HG02840 (cell line): ENCODE data around the gene TMEM198.
A peak's percentile ranks its signal among the peaks of the same experiment; 100 is the strongest.

Source experiments
- ATAC-seq: cut with Tn5 transposase; IDR thresholded peaks from one replicate; pipeline ENCODE4 v1.9.1; 2021; ENCODE audit warnings: mild to moderate bottlenecking, moderate library complexity, moderate number of reproducible peaks; ENCODE audit not compliant: unreplicated experiment, low FRiP score

Gene TMEM198

DNA sequence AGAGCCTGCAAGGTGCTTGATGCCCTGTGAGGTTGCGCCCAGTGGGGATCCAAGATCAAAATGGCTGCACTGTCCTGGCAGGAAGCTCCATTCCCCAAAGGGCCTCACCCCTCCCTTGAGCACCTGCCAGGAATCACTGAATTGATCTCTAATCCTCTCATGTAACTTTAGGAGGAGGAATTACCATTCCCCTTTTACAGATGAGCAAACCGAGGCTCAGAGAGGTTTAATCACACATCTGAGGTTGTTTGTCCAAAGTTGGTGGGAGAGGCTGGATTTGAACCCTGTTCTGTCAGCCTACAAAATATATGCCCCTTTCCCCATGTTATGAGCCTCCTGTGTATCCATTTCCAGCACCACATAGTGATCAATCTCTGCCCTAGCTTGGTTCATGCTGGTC lies 19.0 kb upstream of the TMEM198 start:
- no peak for ATAC-seq

DNA sequence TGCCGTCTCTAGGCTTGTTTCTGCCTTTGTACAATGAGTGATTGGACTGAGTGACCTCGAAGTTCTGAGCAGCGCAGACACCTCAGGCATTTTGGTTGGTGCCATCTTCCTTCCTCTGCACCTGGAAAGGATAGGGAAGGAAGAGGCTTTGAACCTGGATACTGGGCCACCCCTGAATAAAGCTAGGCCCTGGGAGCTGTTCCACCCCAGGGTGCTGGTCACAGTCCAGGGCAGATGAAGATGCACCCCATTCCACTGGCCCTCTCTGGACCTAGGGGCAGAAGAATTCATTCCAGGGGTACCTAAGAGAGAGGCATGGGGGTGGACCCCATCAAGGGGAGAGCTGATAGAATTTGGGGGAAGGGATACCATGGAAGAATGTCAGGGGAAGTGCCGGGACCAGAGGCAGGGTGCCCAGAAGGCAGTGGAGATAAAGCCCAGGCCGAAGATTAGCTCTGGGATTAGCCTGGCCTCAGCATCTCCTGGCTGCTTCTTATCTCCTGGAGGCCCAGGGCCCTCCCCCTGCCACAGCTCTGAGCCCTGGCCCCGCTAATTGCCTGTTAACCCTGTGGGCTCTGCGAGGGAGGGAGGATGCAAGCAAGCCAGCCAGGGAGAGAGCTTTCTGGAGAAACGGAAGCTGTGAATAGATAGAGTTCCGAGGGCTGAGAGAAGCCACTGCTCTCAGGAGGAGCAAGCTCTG lies 18.1 kb upstream of the TMEM198 start:
- ATAC-seq, result no peak

DNA sequence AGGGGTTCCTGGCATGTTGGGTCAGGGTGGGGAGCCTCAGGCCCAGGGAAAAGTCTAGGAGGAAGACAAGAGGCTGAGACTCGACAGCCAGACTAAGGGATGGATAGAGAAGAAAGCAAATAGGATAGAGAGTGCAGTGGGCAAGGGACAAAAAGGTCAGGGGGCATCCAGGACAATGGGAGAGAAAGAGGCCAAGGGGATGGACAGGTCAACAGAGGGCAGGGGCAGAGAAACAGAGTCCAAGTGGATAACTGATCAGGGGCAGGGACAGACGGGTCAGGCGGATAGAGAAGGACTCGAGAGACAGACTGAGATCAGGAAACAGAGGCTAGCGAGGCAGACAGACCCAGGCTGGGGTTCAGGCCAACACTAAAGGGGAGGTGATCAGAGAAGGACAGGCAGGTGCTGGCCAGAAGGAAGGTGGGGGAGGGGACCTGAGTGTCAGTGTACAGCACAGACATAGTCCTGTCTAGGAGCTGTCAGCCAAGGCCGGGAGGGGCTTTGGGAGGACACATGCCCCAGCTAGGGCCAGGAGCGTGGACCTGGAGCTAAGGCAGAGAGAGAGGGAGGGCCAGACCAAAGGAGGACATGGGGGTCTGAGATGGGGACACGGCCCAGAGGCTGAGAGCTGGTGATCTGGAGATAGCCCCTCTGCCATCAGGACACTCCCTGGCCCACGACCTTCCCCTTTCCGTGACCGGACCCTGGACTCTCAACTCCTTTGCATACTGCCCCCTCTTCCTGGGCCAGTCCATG lies 17.3 kb upstream of the TMEM198 start:
- ATAC-seq, result no peak

DNA sequence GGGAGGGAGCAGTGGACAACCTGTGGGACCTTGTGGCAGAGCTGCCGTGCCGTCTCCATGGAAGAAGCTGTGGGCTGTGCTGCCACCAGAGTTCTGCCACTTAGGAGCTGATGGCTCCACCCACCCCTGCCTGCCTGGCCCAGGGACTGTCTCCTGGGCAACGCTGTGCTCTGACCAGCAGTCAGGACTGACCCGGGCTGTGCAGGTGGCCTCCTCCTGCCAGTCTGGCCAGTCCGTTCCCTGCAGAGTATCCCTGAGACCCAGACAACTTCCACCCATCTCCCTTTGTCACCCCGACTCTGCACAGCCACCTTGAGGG lies 16.8 kb upstream of the TMEM198 start:
- no peak for ATAC-seq

DNA sequence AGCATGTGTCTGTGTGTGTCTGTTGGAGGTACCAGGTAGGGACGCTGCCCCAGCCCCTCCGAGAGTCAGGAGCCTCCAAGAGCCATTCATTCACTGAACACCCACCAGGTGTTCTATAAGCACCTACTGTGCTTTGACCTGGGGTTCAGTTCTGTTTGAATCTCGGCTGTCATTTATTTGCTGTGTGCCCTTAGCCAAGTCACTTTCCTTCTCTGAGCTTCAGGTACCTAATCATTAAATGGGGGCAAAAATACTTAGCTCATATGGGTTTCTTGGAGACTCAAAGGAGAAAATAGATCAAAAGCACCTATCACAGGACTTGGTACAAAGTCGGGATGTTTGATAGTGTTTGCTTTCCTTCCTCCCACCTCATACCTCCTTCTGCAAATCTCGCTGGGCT lies 16.4 kb upstream of the TMEM198 start:
- ATAC-seq, result no peak

DNA sequence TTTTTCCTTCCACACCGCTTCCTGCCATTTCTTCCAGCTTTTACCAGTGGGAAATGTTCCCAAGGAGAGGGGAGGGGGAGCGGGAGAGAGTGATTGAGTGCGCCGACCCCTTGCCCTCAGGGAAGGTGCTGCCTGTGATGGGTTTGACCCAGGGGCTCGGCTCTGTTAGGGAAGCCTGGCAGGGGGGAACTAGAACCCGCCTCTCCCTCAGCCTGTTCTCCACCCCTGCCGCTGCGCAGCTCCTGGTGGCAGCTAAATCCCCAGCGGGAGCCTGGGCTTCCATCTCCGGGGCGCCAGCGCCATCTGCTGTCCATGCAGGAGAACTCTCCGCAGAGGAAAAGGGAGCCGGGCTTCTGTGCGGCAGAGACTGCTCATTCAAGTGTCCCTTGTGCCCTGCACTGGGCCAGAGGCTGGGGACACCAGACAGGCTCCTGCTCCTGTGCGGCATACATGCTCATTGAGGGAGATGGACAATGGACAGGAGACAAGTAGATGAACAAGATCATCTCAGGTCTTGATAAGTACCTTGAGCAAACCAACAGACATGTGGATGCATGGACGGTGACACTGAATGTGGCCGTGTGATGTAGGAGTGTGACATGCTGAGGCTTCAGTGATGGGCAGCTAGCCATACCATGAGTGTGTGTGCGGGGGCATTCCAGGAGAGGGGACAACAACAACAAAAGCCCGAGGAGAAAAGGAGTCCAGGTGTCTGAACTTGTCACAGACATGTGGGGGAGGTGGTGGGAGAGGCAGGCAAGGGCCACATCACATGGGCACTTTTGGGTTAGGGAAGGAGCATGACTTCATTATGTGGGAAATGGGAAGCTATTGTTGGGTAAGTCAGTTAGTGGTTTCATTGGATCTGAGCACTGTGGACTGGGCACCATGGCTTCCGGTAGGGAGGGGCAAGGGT lies 13.5 kb upstream of the TMEM198 start:
- peak; percentile 73 for ATAC-seq

DNA sequence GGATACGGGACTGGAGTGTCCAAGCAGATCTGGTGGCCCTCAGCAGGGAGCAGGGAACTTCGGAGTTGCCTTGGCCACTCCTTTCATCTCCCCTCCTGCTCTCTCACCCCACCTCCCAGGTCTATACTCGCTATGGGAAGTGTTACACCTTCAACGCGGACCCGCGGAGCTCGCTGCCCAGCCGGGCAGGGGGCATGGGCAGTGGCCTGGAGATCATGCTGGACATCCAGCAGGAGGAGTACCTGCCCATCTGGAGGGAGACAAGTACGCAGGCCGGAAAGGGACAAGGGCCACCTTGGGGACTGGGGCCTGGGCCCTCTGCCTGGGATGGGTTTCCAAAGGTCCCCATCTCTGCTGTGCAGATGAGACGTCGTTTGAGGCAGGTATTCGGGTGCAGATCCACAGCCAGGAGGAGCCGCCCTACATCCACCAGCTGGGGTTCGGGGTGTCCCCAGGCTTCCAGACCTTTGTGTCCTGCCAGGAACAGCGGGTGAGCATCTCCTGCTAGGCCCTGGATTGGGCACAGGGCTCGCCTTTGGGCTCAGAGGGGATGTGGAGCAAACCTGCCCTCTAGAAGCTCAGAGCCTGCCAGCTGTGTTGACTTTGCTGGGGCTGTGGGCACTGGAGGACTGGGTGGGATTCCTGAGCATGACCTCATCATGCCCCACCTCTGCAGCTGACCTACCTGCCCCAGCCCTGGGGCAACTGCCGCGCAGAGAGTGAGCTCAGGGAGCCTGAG lies 12.0 kb upstream of the TMEM198 start:
- ATAC-seq, result no peak

DNA sequence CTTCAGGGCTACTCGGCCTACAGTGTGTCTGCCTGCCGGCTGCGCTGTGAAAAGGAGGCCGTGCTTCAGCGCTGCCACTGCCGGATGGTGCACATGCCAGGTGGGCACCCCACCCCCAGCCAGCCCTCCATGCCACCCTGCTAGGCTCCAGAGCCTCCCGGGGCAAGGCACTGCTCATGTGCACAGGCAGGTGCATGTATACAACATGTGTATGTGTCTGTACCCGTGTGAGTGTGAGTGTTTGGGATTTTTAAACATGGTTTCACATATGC lies 11.5 kb upstream of the TMEM198 start:
- no peak for ATAC-seq

DNA sequence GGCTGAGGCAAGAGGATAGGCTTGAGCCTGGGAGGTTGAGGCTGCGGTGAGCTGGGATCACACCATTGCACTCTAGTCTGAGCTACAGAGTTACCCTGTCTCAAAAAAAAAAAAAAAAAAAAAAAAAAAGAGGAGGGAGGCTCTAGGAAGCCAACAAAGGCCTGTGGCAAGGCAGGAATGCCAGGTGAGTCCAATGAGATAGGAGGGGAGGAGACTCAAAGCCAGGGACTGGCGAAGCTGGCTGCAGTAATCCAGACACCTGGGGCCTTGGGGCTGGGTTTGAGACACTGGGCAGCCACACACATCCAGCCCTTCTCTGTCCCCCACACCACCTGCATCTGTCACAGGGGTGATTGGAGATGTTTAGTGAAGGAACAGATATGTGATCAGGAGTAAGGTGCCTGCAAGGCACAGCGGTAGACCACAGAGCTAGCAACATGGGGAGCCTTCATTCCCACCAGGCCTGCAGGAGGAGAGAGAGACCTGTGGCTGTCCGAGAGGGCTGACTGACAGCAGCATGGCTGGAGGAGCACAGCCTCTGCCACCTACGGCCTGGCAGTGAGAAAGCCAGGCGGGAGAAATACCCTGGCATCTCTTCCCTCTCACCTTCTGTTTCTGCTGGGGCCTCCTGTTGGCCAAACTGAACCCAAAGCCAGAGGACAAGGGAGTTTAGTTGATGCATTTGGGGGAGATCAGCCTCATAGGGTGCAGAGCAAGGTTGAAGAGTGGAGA lies 9.7 kb upstream of the TMEM198 start:
- no peak for ATAC-seq

DNA sequence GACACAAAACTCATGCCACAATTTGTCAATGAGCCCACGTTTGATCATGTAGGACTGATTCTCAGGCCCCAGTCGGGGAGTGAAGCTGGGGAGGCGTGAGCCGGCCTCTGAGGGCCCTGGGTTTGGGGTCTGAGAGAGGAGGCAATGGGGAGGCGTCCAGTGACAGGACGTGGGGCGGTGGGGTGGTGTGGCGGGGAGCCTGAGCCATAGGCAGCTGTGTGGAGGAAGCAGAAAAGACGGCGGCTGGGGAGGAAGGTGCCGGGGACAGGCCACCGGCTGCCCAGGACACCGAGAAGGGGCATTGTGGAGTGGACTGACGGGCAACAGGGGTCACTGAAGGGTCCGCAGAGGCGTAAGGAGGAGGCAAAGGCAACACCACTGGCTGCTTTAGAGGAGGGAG lies 7.4 kb upstream of the TMEM198 start:
- ATAC-seq, result no peak

DNA sequence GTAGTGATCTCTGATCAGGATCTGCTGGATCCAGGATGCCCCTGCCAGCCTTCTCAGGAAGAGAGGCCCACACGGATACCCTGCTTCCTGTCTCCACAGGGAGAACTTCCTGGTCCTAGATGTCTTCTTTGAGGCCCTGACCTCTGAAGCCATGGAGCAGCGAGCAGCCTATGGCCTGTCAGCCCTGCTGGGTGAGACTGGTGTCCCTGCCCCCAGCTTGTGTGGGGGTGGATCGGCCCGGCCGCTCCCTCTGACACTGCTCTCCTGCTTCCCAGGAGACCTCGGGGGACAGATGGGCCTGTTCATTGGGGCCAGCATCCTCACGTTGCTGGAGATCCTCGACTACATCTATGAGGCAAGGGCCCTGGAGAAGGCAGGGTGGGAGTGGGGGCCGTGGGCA lies 6.9 kb upstream of the TMEM198 start:
- ATAC-seq, result no peak

DNA sequence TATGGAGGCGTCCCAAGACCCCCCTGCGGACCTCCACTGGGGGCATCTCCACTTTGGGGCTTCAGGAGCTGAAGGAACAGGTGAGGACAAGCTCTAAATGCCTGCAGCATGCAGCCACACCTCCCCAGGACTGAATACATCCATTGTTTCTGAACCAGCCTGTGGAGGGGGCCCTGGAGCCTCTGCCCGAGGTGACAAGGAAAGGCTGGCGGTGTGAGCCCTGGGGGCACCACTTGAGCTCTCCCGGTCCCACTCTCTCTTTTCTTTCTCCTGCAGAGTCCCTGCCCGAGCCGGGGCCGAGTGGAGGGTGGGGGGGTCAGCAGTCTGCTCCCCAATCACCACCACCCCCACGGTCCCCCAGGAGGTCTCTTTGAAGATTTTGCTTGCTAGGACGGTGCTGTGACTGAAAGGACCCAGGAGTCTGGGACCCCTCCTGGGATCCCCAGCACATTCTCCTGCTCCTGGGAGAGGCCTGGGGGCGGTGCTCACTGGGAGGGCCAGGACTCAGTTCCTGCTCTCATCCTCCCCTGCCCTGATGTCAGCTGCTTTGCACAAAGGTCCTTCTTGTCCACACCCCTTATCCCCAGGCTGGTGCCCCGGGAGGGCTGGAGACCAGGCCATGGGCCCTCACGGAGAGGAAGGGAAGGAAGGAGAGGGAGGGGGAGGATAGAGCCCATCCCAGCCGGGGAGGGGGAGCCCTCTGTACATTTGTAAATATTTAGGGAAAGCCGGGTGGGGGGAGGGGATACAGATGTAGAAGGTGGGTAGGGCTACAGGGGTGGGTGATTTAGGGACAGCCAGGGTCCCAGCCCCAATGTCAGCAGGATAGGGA lies 6.0 kb upstream of the TMEM198 start:
- no peak for ATAC-seq

DNA sequence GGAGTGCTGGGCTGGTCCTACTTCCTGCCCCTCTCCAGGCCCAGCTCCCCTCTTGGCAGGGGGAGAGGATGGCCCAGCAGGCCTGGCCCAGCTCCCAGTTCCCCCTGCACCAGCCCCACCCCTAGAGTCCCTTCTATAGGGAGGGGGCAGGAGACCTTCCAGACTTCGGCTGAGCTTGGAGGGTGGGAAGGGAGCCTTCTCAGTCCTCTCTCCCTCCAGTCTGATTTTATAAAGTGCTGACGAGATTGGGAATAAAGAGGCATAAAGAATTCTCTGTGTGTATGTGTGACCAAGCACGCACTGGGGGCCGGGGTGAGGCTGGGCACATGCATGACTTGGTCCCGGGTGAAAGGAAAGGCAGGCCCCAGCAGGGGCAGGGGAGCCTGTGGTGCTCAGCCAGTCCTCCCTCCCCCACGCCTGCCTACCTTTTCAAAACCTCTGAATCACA lies 5.3 kb upstream of the TMEM198 start:
- ATAC-seq, result no peak

DNA sequence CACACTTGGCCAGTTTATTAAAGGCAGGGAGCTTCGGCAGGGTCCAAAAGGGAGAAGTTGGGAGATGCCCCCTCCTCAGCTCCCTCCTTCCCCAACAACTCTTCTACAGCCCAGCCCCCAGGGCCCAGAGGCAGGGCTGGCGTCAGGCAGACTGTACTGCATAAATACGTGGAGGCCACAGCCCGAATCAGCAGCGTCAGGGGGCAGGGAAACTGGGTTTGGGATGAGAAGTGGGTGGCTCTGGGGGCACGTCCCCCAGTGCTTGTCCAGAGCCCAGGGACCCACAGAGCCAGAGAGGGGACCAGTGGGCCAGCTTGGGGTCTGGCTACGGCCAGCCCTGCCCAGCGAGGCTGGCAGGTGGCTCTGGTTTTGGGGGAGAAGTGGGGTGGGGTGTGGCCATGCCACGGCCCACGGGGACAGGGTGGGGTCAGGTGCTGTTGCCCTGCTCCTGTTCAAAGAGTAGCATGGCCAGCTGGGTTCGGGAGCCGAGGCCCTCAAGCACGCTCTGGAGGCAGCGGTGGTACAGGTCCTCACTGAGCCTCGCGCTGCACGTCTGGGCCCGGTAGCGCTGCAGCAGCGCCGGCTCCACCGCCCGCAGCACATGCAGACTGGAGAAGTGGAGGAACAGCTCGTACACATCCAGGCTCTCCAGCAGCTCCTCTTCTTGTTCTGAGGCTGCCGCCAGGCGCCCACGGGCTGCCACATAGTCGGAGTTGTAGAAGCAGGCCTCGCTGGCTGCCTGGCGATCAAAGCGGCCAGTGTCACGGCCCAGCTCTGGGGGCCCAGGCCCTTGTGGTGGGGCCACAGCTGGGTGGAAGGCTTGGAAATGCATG lies 4.7 kb upstream of the TMEM198 start:
- no peak for ATAC-seq

DNA sequence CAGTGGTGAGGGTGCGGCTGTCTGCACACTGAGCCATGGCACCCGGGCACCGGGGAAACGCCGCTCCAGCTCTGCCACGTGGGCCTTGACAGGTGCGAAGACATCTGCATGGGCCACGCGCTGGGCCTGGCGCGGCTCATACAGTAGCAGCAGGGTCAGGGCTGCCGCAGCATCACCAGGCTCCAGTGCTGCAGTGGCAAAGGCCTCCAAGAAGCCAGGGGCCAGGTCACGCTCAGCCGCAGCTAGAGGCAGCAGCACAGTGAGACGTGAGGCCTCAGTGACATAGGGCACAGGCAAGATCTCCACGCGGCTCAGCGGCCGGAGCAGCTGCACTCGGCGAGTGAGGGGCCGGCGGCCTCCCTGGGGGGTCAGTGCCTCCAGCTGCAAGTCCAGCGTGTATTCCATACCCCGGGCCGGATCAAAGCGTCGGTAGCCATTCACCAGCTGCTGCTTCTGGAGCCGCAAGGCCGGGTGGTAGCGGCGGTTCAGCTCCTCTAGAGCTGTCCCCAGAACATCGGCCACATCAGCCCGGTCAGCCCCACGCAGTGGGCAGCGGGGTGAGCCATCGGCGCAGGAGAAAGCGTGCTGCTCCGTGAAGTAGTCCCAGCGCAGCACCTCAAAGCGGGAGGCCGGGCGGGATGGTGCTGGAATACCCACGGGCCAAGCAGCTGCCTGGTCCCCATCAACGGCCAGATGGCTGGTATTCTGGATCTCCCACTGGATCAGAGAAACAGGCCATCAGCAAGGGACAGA lies 3.7 kb upstream of the TMEM198 start:
- no peak for ATAC-seq

DNA sequence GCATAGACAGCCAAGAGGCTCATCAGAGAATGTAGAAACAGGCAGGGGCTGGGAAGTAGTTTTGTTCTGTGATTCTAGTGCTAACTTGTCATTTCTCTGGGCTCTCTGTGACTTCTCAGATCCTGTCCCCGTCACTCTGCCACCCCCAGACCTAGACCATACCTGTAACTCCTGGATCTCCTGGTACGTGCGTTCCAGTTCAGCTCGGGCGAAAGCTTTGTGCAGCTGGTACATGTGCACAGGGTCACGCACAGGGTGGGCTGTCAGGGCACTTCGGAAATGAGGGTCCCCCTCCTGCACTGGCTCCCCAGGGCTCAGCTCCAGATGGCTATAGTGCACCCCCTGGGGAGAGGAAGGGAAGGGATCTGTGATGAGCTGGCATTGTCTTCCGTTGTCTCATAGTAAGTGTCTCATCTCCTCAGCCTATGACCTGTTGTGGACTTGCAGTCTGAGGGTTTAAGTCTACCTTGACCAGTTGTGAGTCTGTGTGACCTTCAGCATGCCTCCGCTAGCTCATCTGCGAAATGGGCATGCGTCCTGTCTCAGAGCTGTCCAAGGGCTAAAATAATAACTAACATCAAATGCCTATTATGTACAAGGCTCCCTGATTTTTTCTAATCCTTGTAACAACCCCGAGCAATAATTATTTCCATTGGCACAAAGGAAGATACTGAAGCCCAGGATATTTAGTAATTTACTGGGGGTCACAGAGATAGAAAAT lies 2.9 kb upstream of the TMEM198 start:
- no peak for ATAC-seq

DNA sequence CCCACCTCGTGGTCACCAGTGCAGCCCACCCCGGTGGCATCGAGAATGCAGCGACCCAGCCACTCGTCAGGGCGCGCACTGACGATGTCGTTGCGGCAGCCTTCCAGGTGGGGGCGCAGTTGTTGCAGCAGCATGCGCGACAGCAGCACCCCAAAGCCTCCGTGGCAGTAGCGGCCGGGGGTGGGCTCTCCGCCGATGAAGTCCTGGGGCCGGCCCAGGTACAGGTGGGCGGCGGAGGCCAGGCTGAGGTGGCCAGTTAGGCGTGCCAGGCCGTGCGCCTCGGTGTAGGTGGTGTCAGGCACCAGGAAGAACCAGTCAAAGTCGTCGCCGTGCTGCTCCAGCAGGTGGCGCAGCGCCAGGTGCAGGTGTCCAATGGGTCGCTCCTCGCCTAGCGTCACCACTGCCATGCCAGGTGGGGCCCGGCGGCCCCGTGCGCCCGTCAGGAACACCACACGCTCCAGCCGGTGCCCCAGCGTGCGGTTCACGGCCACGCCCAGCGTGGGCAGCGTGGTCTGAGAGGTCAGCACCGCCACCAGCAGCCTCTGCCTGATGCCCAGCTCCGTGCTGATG lies 2.1 kb upstream of the TMEM198 start:
- ATAC-seq, result peak; percentile 38
